HG02840 (cell line): ENCODE results near the gene LRP1.

Experiments used
- ATAC-seq: cut with Tn5 transposase; IDR thresholded peaks from one replicate; pipeline ENCODE4 v1.9.1; 2021; ENCODE audit warnings: mild to moderate bottlenecking, moderate library complexity, moderate number of reproducible peaks; ENCODE audit not compliant: unreplicated experiment, low FRiP score

LRP1 gene

GRCh38 chr12:57218030-57218853, 90.0 kb downstream of the LRP1 start:
- ATAC-seq: no peak

GRCh38 chr12:57219205-57219992, 91.1 kb downstream of the LRP1 start:
- ATAC-seq: no peak

GRCh38 chr12:57219993-57220754, 91.9 kb downstream of the LRP1 start:
- no peak for ATAC-seq

- no peak for ATAC-seq
These were observed 92.5 kb downstream of the LRP1 start for GRCh38 chr12:57220770-57221168.

GRCh38 chr12:57221169-57221917, 93.1 kb downstream of the LRP1 start:
- ATAC-seq: no peak

GRCh38 chr12:57222286-57223190, 94.3 kb downstream of the LRP1 start:
- ATAC-seq: no peak

GRCh38 chr12:57223191-57224165, 95.2 kb downstream of the LRP1 start:
- no peak for ATAC-seq

GRCh38 chr12:57224278-57224972, 96.1 kb downstream of the LRP1 start:
- no peak for ATAC-seq

GRCh38 chr12:57224973-57225679, 96.8 kb downstream of the LRP1 start:
- ATAC-seq: no peak

GRCh38 chr12:57225680-57226210, 97.5 kb downstream of the LRP1 start:
- ATAC-seq: no peak

- ATAC-seq: no peak
These were observed 98.5 kb downstream of the LRP1 start for GRCh38 chr12:57226588-57227314.

- ATAC-seq: no peak
These were observed 99.2 kb downstream of the LRP1 start for GRCh38 chr12:57227315-57228115.

GRCh38 chr12:57229046-57229633, 100.9 kb downstream of the LRP1 start:
- peak; percentile 16 for ATAC-seq

GRCh38 chr12:57229634-57230380, 101.5 kb downstream of the LRP1 start, which contains the start of gene SHMT2:
Gene SHMT2, plus strand, starts transcription at chr12:57229711. Its CDS starts 68 bp downstream, at chr12:57229779.
- peak; percentile 64 for ATAC-seq
